Endothelial cell of umbilical vein (primary cell): Measurements from ENCODE around the gene TRAP1. TPM values are rescaled to one million over a fixed set of nuclear protein-coding genes. Genes with fewer than 3 reads are reported as not detected.

Experiments
- BruUV-seq: library from RNA; stranded (reverse); fragments of 400-500 nt; replicated peaks from 2 replicates; lab custom pipeline; 2021; lab: Mats Ljungman, UMichigan
- CTCF ChIA-PET: fragments of 300-600, 350-600 bp; sonication (Branson Sonifier 250); formaldehyde crosslinking; loops from one replicate; lab custom pipeline; 2021; ENCODE audit warnings: antibody characterized with exemption, inconsistent platforms; lab: Charles Lee
- POLR2A ChIA-PET: fragments of 300-600, 350-600 bp; sonication (Branson Sonifier 250); formaldehyde crosslinking; loops from one replicate; lab custom pipeline; 2021; ENCODE audit warnings: antibody characterized with exemption, inconsistent platforms; lab: Charles Lee
- DNase-seq: peaks from one replicate; pipeline ENCODE4 v3.0.0-alpha.2; 2011; ENCODE audit warnings: low read depth, low spot score
- FAIRE-seq: peaks from 2 replicates; lab custom pipeline; 2011; peaks lifted over from hg19 to GRCh38; lab: Jason Lieb, UNC
- H2AFZ ChIP-seq: 2 replicates; pipeline ENCODE4 v1.6.0; 2012; ENCODE audit warnings: low read depth, low read length, control low read depth, inconsistent platforms
- H3K27ac ChIP-seq: 2 replicates; pipeline ENCODE4 v1.5.1; 2011; ENCODE audit warnings: low read depth, mild to moderate bottlenecking, control low read depth, low read length, moderate library complexity; ENCODE audit not compliant: insufficient read depth
- H3K27me3 ChIP-seq, 2 experiments: 2 replicates each; pipeline versions ENCODE4 v1.6.0 to v1.6.1; 2011; ENCODE audit warnings: low read length in 2 of 2, mixed read lengths in 1 of 2; ENCODE audit not compliant: control insufficient read depth in 2 of 2, insufficient read depth in 2 of 2
- H3K36me3 ChIP-seq, 2 experiments: 2 replicates in 1 of 2; 3 replicates in 1 of 2; pipeline ENCODE4 v1.5.1; 2011; ENCODE audit warnings: low read length in 2 of 2, mild to moderate bottlenecking in 1 of 2, moderate library complexity in 1 of 2; ENCODE audit not compliant: control insufficient read depth in 2 of 2, insufficient read depth in 2 of 2; ENCODE audit errors: extremely low read depth in 1 of 2
- H3K4me1 ChIP-seq: 3 replicates; pipeline ENCODE4 v1.5.1; 2011; ENCODE audit warnings: mild to moderate bottlenecking, low read length; ENCODE audit not compliant: control insufficient read depth, insufficient read depth; ENCODE audit errors: extremely low read depth
- H3K4me2 ChIP-seq: 2 replicates; pipeline ENCODE4 v1.6.1; 2011; ENCODE audit warnings: low read length, control low read depth, mixed read lengths; ENCODE audit not compliant: insufficient read depth
- H3K4me3 ChIP-seq, 3 experiments: fragments of 200-600 bp in 1 of 3; sonication (generic), shearing (Covaris generic) in 1 of 3; replicated peaks in 1 of 3; 2 replicates each; pipeline ENCODE4 v1.5.1; 2011 to 2016; ENCODE audit warnings: control low read depth in 3 of 3, low read length in 3 of 3, mild to moderate bottlenecking in 2 of 3, inconsistent platforms in 1 of 3, low read depth in 1 of 3, moderate library complexity in 1 of 3; ENCODE audit not compliant: insufficient read depth in 1 of 3
- H3K79me2 ChIP-seq: 2 replicates; pipeline ENCODE4 v1.6.0; 2012; ENCODE audit warnings: low read length, inconsistent platforms; ENCODE audit not compliant: control insufficient read depth, insufficient read depth
- H3K9ac ChIP-seq: replicated peaks from 2 replicates; pipeline ENCODE3; 2011; ENCODE audit warnings: low read length, control low read depth; ENCODE audit not compliant: insufficient read depth; ENCODE audit errors: extremely low read depth
- H3K9me1 ChIP-seq: replicated peaks from 3 replicates; pipeline ENCODE4 v1.6.0; 2011; ENCODE audit warnings: mild to moderate bottlenecking, low read length; ENCODE audit not compliant: control insufficient read depth, insufficient read depth; ENCODE audit errors: extremely low read depth
- H3K9me3 ChIP-seq: replicated peaks from 2 replicates; pipeline ENCODE4 v1.5.1; 2012; ENCODE audit warnings: low read length, inconsistent platforms; ENCODE audit not compliant: control insufficient read depth, insufficient read depth
- H4K20me1 ChIP-seq: replicated peaks from 2 replicates; pipeline ENCODE3; 2011; ENCODE audit warnings: mild to moderate bottlenecking, low read length; ENCODE audit not compliant: control insufficient read depth, insufficient read depth; ENCODE audit errors: extremely low read depth
- CTCF ChIP-seq, 2 donors: IDR thresholded peaks; 1 replicate in 1 of 2; 2 replicates in 1 of 2; pipeline ENCODE4 v1.5.1; 2011; ENCODE audit warnings: low read length in 2 of 2, mild to moderate bottlenecking in 2 of 2, moderate library complexity in 2 of 2, control low read depth in 1 of 2, inconsistent platforms in 1 of 2, low read depth in 1 of 2; ENCODE audit not compliant: insufficient read depth in 1 of 2; ENCODE audit errors: extremely low read depth in 1 of 2
- JUN ChIP-seq: IDR thresholded peaks from 2 replicates; pipeline ENCODE4 v1.6.1; 2011; ENCODE audit warnings: borderline replicate concordance, low read depth; ENCODE audit not compliant: insufficient read length, insufficient read depth
- MAX ChIP-seq: IDR thresholded peaks from 2 replicates; pipeline ENCODE4 v1.6.1; 2011; ENCODE audit not compliant: insufficient read depth, insufficient read length
- MYC ChIP-seq: IDR thresholded peaks from one replicate; pipeline ENCODE4 v1.6.1; 2011; ENCODE audit warnings: mild to moderate bottlenecking, low read depth, low read length
- POLR2A ChIP-seq: IDR thresholded peaks from 2 replicates; pipeline ENCODE4 v1.6.1; 2012; ENCODE audit warnings: low read depth, mild to moderate bottlenecking, control low read depth, low read length
- POLR2AphosphoS5 ChIP-seq: IDR thresholded peaks from 2 replicates; pipeline ENCODE4 v1.6.1; 2012; ENCODE audit warnings: low read depth, mild to moderate bottlenecking, control low read depth, low read length, moderate library complexity; ENCODE audit not compliant: insufficient read depth
- dilution Hi-C: fragments of 300-500 bp; cut with MboI; formaldehyde crosslinking; loops from one replicate; pipeline ENCODE4 v1.15.0; 2019; ENCODE audit warnings: low sequenced_read_pairs; ENCODE audit not compliant: extremely low pct_ligation_motif_present
- intact Hi-C: fragments of 100-400 bp; cut with micrococcal nuclease; formaldehyde crosslinking; loops from one replicate; pipeline ENCODE4 v1.10.0; 2022
- polyA plus RNA-seq, 4 experiments: library from polyadenylated mRNA; depleted of rRNA in 3 of 4; stranded (reverse) in 3 of 4; unstranded in 1 of 4; fragments of >200 nt; gene quantifications; 2 replicates each; pipeline versions ENCODE4 v1.2.1 to v1.2.3, GENCODE V29; 2011 to 2012; ENCODE audit warnings: missing spikeins in 1 of 4
- total RNA-seq: library from RNA; stranded (reverse); gene quantifications from 2 replicates; pipeline ENCODE4 v1.2.3, GENCODE V29; 2021

Gene TRAP1
- total and polyA plus RNA-seq, 2 donors (not counting 3 experiments of a cell fraction or from before 2014, with no cell fraction given) = 95.6 to 102 TPM

GRCh38 chr16:3625911-3626732, 91.2 kb downstream of the TRAP1 start:
- no peak for TF ChIP-seq POLR2AphosphoS5
- TF ChIP-seq POLR2A = no peak
- intact Hi-C loops = no loop called here
- FAIRE-seq = no peak
- Histone ChIP-seq H2AFZ (no peak overlapping the region), H3K36me3 (no peaks in the 10 kb centered on the region), H3K27ac (no peak overlapping the region), H3K27me3 (no peaks in the 10 kb centered on the region), H3K4me1 (peaks cover 5% of the 10 kb centered on the region), H3K9me1 (no peaks in the 10 kb centered on the region), H3K79me2 (peaks cover 2% of the 10 kb centered on the region), H3K9me3 (no peaks in the 10 kb centered on the region), H3K4me2 (no peak overlapping the region), H4K20me1 (no peaks in the 10 kb centered on the region), H3K4me3 (no peak overlapping the region), H3K9ac (no peak overlapping the region)
- no TSS peak for BruUV-seq
- peak; percentile 25 for DNase-seq
- ChIA-PET POLR2A (no interaction called here), CTCF (interaction anchor here (0.9 to 1.4 kb wide), 3 partner anchors 27 to 64 kb away, joined by 3 read pairs; no protein-coding TSS in a partner anchor)
- dilution Hi-C loops = no loop called here

DNA sequence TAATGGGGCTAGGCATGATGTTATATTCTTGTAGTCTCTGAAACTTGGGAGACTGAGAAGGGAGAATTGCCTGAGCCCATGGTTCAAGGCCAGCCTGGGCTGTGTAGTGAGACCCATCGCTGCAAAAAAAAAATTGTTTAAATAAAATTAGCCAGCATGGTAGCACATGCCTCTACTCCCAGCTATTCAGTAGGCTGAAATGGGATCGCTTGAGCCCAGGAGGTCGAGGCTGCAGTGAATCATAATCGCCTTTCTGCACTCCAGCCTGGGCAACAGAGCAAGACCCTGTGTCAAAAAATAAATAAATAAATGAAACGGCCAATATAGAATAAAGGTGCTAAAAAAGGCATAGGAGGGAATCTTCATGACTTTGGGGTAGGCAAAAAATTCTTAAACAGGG, 92.0 kb downstream of the TRAP1 start:
- FAIRE-seq (no peak), DNase-seq (no peak)
- no TSS peak for BruUV-seq
- Histone ChIP-seq H3K36me3 (no peaks in the 10 kb centered on the region), H3K9ac (no peak overlapping the region), H4K20me1 (no peaks in the 10 kb centered on the region), H3K4me2 (no peak overlapping the region), H3K9me1 (no peaks in the 10 kb centered on the region), H3K79me2 (peaks cover 2% of the 10 kb centered on the region), H3K27ac (no peak overlapping the region), H3K4me1 (peaks cover 5% of the 10 kb centered on the region), H3K27me3 (no peaks in the 10 kb centered on the region), H3K4me3 (no peak overlapping the region), H3K9me3 (no peaks in the 10 kb centered on the region), H2AFZ (no peak overlapping the region)
- POLR2A ChIA-PET = no interaction called here
- intact Hi-C loops (no loop called here), dilution Hi-C loops (no loop called here)
- TF ChIP-seq MAX = no peak
- no peak for TF ChIP-seq JUN
- TF ChIP-seq CTCF (IDR thresholded peaks at IDR 0.05; ENCODE audit: extremely low read depth in 1 of 2, insufficient read depth in 1 of 2, low read depth in 1 of 2, low read length in 2 of 2) = no peak
- no peak for TF ChIP-seq MYC
- CTCF ChIA-PET = no interaction called here
